Large intestine (tissue), 3 donors: ENCODE measurements around the gene CPNE4. TPM values are rescaled to one million over a fixed set of nuclear protein-coding genes. Genes with fewer than 3 reads are reported as not detected.

Experiments used
- DNase-seq, 2 donors: peaks; one replicate each; pipeline versions ENCODE4 v3.0.0 to v3.0.0-alpha.2; 2013
- H3K27ac ChIP-seq: one replicate; pipeline ENCODE4 v1.5.1; 2013; ENCODE audit warnings: low read length
- H3K27me3 ChIP-seq: 2 replicates; pipeline ENCODE4 v1.6.1; 2013; ENCODE audit warnings: low read length; ENCODE audit not compliant: control insufficient read depth, insufficient read depth
- H3K36me3 ChIP-seq: 2 replicates; pipeline ENCODE4 v1.6.1; 2013; ENCODE audit warnings: low read length; ENCODE audit not compliant: control insufficient read depth, insufficient read depth
- H3K4me1 ChIP-seq: one replicate; pipeline ENCODE4 v1.6.1; 2013; ENCODE audit warnings: low read length; ENCODE audit not compliant: control insufficient read depth, insufficient read depth
- H3K4me3 ChIP-seq: one replicate; pipeline ENCODE4 v1.5.1; 2013; ENCODE audit warnings: low read length
- H3K9me3 ChIP-seq: one replicate; pipeline ENCODE4 v1.6.1; 2013; ENCODE audit warnings: mild to moderate bottlenecking, low read depth, low read length, moderate library complexity; ENCODE audit not compliant: control insufficient read depth
- WGBS: methylation state at CpG from one replicate; pipeline ENCODE4 v1.1.5; 2013; ENCODE audit warnings: low lambda C conversion rate; ENCODE audit not compliant: insufficient coverage; 5-methylcytosine and 5-hydroxymethylcytosine counted together
- polyA plus RNA-seq: library from polyadenylated mRNA; unstranded; fragments of 120-200 nt; gene quantifications from one replicate; pipeline ENCODE4 v1.2.1, GENCODE V29; 2013

CPNE4 gene
- polyA plus RNA-seq, 1 donor: 2.9 TPM

DNA sequence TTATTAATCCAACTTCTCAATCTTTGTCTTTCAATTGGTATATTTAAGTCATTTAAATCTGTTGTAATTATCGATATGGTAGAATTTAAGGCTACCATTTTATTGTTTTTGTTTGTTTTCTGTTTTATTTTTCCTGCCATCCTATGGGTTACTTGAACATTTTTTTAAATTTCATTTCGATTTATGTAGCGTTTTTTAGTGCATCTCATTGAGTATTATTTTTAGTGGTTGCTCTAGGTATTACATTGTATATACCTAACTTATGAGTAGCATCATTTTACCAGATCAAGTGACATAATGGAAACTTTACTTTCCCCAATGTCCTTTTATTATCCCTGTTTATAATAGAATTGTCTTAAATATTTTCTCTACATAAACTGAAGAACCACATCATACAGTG is 284.6 kb downstream of the CPNE4 start:
- Histone ChIP-seq H3K27me3 (no peaks in the 10 kb centered on the region), H3K9me3 (no peaks in the 10 kb centered on the region), H3K27ac (no peak overlapping the region), H3K4me1 (no peaks in the 10 kb centered on the region), H3K36me3 (no peaks in the 10 kb centered on the region), H3K4me3 (no peak overlapping the region)
- no peak for DNase-seq
- WGBS: 95% methylated on average over 3 of the region's 3 CpGs

DNA sequence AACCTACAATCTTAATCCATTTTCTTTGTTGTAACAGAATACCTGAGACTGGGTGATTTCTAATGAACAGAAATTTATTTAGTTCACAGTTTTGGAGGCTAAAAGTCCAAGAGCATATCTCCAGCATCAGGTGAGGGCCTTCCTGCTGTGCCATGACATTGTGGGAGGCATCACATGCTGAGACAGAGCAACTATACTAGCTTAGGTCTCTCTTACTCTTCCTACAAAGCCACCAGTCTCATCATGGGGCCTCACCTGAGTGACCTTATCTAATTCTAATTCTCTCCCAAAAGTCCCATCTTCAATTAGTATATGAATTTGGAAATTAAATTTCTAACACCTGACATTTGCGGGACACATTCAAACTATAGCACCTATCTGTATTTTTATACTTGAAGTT is 285.0 kb downstream of the CPNE4 start:
- no CpG with 5 or more reads among the region's 1 CpG for WGBS
- Histone ChIP-seq H3K9me3 (no peaks in the 10 kb centered on the region), H3K27me3 (no peaks in the 10 kb centered on the region), H3K4me1 (no peaks in the 10 kb centered on the region), H3K4me3 (no peak overlapping the region), H3K36me3 (no peaks in the 10 kb centered on the region), H3K27ac (no peak overlapping the region)
- no peak for DNase-seq

DNA sequence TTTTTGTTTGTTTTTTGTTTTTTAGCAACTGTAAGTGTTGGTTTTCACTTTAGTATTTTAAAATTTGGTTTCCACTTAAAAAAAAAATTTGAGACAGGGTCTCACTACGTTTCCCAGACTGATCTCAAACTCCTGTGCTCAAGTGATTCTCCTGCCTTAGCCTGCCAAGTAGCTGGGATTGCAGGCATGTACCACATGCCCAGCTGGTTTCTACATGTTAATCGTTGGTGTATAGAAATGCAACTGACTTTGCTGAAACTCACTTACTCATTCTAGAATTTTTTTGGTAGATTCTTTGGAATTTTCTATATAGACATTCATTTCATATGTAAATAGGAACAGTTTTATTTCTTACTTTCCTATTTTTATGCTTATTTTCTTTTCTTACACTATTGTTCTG is 287.3 kb downstream of the CPNE4 start:
- whole genome bisulfite sequencing: no CpG with 5 or more reads among the region's 2 CpGs
- DNase-seq: no peak
- H3K4me3 ChIP-seq: no peak overlapping the region
- no peaks in the 10 kb centered on the region for H3K4me1 ChIP-seq
- H3K9me3 ChIP-seq: no peaks in the 10 kb centered on the region
- H3K27ac ChIP-seq: no peak overlapping the region
- H3K36me3 ChIP-seq: no peaks in the 10 kb centered on the region
- H3K27me3 ChIP-seq: no peaks in the 10 kb centered on the region

DNA sequence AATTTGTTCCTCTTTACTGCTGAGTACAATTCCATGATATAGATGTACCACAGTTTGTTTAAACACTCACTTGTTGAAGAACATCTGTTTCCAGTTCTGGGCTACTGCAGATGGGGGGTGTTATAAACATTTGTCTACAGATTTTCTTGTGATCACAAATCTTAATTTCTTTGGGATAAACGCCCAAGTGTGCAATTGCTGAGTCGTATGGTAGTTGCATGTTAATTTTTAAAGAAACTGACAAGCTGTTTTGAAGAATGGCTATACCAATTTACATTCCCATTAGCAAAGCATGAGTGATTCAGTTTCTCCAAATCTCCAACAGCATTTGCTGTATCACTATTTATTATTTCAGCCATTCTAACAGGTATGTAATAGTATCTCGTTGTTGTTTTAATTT is 290.0 kb downstream of the CPNE4 start:
- Histone ChIP-seq H3K9me3 (no peaks in the 10 kb centered on the region), H3K36me3 (no peaks in the 10 kb centered on the region), H3K27ac (no peak overlapping the region), H3K4me3 (no peak overlapping the region), H3K27me3 (no peaks in the 10 kb centered on the region), H3K4me1 (no peaks in the 10 kb centered on the region)
- WGBS: 63% methylated on average over 1 of the region's 3 CpGs
- DNase-seq: no peak

DNA sequence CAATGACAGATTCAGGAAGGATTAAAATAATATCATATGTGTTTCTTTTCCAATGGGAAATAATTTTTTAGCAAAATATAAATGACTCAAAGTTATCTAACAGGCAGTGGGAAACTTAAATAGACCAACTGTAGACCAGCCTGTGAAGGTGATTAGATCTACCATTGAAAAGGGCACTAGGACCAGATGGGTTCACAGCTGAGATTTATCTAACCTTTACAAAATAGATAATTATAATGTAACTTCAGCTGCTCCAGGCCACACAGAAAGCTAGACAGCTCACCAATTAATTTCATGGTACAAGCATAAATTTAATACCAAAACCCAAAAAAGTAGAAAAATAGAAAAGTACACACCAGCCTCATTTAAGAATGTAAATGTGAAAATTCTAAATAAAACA is 291.7 kb downstream of the CPNE4 start:
- no peaks in the 10 kb centered on the region for H3K36me3 ChIP-seq
- no peaks in the 10 kb centered on the region for H3K4me1 ChIP-seq
- no peaks in the 10 kb centered on the region for H3K27me3 ChIP-seq
- no peak overlapping the region for H3K27ac ChIP-seq
- DNase-seq: no peak
- H3K4me3 ChIP-seq: no peak overlapping the region
- H3K9me3 ChIP-seq: no peaks in the 10 kb centered on the region

DNA sequence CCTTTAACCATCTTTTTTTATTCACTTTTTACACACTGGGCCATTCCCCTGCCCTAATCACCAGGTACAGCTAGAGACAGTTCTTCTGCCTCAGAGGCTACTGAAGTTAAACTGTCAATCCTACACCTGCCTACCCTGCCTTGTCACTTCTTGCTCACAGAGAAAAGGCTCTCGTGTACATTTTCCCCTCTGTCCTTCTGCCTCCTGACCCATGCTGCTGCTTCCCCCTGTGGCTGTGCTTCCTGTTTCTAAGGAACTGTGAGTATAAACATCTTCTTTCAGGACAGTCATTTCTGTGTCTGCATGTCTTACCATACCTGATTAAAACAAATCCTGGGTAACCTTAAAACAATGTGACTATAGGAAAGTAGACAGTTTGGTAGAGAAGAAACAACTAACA is 295.6 kb downstream of the CPNE4 start:
- no peak overlapping the region for H3K27ac ChIP-seq
- H3K36me3 ChIP-seq: no peaks in the 10 kb centered on the region
- no peak for DNase-seq
- H3K27me3 ChIP-seq: no peaks in the 10 kb centered on the region
- WGBS: no CpG with 5 or more reads among the region's 1 CpG
- no peak overlapping the region for H3K4me3 ChIP-seq
- H3K9me3 ChIP-seq: no peaks in the 10 kb centered on the region
- no peaks in the 10 kb centered on the region for H3K4me1 ChIP-seq

DNA sequence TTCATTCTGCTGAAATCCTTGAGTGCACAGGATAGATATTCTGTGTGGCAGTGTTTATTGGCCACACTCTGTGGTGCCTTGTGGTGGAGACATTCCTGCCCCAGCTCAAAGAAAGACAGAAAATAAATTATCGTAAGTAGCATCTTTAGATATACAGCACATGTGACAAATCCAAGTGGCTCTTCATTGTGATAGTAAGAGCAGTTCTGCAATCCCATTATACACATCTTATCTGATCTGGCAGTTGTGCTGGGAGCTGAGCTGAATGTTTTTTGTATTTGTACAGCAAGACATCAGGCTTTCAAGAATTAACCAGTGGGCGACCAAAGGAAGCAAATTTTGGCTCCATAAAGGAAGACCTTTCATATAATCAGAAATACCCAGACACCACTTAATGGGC is 296.7 kb downstream of the CPNE4 start:
- no CpG with 5 or more reads among the region's 2 CpGs for WGBS
- no peak for DNase-seq
- H3K36me3 ChIP-seq: no peaks in the 10 kb centered on the region
- no peaks in the 10 kb centered on the region for H3K4me1 ChIP-seq
- H3K9me3 ChIP-seq: no peaks in the 10 kb centered on the region
- no peak overlapping the region for H3K4me3 ChIP-seq
- no peaks in the 10 kb centered on the region for H3K27me3 ChIP-seq
- H3K27ac ChIP-seq: no peak overlapping the region

DNA sequence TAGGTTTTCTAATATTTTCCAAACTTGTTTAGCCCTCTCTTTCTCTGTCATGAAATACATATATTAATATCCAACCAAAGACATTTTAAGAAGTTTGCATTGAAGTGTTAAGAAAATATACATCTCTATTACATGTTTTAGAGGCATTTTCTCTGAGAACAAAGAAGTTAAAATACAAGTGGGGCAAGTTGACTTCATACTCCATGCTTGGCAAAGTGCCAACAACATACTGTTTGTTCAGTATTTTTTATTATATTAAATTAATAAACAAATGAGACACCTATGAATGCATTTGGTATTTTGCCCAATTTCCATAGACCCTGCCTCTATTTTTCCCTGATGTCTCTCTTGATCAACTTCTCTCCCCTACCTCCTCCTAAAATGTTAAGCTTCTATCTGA is 299.3 kb downstream of the CPNE4 start:
- no peak overlapping the region for H3K27ac ChIP-seq
- H3K4me3 ChIP-seq: no peak overlapping the region
- H3K9me3 ChIP-seq: no peaks in the 10 kb centered on the region
- no peaks in the 10 kb centered on the region for H3K27me3 ChIP-seq
- no peaks in the 10 kb centered on the region for H3K4me1 ChIP-seq
- no peak for DNase-seq
- H3K36me3 ChIP-seq: no peaks in the 10 kb centered on the region

DNA sequence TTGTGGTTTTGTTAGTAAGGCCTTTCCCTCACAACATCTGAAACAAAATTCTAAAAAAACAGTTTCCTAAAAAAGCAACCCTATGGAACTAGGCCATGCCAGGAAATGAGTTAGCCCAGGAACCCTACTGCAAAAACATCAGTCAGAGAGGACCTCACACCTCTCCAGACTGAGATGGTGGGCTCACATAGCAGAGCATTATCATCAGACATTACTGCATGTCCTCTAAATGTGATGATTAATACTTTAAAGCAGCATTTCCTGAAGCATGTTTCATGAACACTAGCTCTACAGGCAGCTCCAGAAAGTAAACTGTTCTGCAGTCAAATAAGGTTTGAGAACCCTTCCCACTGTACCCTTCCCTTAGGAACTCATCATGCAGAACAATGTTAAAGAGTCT is 299.7 kb downstream of the CPNE4 start:
- H3K4me3 ChIP-seq: no peak overlapping the region
- no peaks in the 10 kb centered on the region for H3K4me1 ChIP-seq
- no peaks in the 10 kb centered on the region for H3K36me3 ChIP-seq
- H3K27ac ChIP-seq: no peak overlapping the region
- no peaks in the 10 kb centered on the region for H3K9me3 ChIP-seq
- no peak for DNase-seq
- H3K27me3 ChIP-seq: no peaks in the 10 kb centered on the region

DNA sequence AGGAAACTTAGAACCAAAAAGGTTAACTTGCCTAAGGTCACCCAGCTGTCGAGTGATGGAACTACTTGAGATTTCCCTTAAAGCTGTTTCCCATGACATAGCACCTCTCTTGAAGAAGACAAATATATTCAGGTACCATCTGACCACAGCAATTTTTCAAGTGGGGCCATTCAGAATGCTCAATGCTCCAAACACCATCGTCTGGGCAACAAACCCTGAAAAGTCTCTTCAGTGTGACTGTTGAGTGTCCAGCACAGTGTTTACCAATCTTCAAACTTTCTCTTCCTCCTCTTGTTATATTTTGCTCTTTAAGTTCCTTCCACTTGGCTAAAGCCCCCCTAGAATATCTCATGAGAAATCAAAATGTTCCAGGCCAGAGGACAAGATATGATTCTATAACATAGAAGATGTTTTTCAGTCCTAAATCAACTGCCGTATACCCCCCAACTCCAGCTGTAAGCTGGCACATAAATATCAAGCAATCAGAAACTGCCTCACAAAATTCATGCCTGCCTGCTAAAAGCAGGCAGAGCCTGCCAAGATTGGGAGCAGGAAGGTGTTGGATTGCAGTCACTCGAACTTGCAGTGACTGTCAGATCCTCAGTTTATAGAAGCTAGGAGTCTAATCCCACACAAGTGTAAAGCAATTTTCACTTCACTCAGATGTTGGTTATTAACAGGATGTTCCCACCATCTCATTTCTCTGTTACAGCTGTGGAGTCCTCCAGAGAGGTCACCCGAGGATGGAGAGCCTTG is 301.6 kb downstream of the CPNE4 start:
- Histone ChIP-seq H3K36me3 (no peaks in the 10 kb centered on the region), H3K4me3 (no peak overlapping the region), H3K27ac (no peak overlapping the region), H3K27me3 (no peaks in the 10 kb centered on the region), H3K4me1 (no peaks in the 10 kb centered on the region), H3K9me3 (no peaks in the 10 kb centered on the region)
- no peak for DNase-seq
- no CpG with 5 or more reads among the region's 5 CpGs for WGBS

DNA sequence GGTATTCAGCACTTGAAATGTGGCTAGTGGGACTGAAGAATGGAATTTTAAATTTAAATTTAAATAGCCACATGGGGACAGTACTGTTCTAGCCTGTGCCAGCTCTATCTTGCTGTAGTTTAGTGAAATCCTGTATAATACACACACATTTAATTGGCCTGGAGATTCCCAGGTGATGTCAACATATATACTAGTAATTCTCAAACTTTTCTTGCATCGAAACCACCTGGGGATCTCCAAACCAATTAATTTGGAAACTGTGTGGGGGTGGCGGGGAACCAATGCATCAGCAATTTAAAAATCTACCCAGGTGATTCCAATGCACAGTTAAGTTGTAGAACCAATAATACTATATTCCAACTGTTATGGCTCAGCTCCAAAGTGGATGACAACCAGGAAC is 303.1 kb downstream of the CPNE4 start:
- no peak overlapping the region for H3K4me3 ChIP-seq
- no peaks in the 10 kb centered on the region for H3K36me3 ChIP-seq
- no CpG with 5 or more reads among the region's 2 CpGs for WGBS
- H3K27ac ChIP-seq: no peak overlapping the region
- H3K27me3 ChIP-seq: no peaks in the 10 kb centered on the region
- H3K9me3 ChIP-seq: no peaks in the 10 kb centered on the region
- no peak for DNase-seq
- H3K4me1 ChIP-seq: no peaks in the 10 kb centered on the region
